DMS79 (cell line): ENCODE data around the gene SMIM29.

Source experiments
- DNase-seq: peaks from one replicate; lab custom pipeline; 2025; lab: John Stamatoyannopoulos, UW

Gene SMIM29

DNA sequence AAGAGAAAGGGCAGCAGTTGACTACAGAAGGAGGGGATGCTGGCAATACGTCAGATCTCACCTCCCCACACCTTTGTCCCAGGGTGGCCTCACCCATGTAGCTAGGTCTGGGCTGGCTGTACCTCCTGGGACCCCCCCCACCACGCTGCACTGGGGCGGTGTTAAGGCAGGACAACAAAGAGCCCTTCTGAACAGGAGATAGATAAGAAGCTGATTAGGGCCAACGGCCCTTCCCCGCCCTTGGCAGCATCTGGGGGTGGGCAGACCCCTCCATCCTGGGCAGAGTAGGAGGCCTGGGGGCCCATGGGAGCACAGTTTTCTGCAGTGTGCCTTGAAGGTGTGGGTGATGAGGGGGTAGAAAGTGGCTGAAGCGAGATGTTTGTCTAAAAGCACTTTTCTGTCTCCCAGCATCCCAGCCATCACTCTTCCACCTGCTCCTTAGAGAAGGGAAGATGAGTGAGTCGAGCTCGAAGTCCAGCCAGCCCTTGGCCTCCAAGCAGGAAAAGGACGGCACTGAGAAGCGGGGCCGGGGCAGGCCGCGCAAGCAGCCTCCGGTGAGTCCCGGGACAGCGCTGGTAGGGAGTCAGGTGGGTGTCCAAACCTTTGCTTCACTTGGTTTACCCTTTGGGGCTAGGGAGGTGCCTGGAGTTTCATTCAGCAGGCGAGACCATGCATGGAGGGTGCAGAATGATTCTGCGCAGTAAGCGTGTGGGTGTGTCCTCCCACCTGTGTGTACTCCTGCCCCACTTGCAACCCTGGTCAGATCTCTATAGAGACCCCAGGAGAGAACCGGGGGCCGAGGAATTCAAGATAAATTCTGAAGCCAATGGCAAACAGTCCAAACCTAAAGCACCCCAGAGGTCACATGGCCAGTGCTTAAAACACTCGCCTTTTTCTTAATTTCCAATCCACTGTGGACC lies 8.2 kb downstream of the SMIM29 start:
- no peak for DNase-seq

DNA sequence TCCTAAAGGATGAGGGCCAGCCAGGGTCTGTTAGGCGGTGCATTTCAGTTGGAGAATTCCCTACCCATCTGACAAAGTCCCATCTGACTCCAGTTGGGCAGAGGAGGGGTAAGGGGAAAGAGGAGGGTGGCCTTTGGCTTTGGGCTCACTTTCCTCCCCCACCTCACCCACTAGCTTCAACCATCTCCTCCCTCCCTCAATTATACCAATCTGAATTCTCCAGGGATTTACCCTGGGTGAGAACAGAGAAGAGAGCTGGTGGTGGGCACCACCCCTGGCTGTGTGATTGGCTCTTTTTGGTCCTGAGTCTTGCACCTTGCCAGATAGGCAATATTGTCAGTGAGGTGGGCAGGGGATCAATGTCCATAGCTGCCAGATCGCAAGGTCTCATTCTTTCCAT lies 8.9 kb downstream of the SMIM29 start:
- no peak for DNase-seq

DNA sequence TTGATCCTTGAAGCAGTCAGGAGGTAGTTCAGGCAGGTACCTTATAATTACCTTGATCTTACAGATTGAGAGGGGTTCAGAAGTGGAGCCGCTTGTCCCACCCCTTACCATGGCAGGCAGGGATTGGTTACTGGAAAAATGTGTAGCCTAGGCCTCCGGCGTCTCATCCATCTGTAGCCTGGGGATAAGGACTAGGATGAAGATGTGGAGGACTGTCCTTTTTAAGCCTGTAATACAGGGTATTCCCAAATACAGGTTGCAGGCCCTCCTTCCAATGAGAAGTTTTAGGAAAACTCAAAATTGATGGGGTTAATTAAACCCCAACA lies 9.3 kb downstream of the SMIM29 start:
- no peak for DNase-seq

DNA sequence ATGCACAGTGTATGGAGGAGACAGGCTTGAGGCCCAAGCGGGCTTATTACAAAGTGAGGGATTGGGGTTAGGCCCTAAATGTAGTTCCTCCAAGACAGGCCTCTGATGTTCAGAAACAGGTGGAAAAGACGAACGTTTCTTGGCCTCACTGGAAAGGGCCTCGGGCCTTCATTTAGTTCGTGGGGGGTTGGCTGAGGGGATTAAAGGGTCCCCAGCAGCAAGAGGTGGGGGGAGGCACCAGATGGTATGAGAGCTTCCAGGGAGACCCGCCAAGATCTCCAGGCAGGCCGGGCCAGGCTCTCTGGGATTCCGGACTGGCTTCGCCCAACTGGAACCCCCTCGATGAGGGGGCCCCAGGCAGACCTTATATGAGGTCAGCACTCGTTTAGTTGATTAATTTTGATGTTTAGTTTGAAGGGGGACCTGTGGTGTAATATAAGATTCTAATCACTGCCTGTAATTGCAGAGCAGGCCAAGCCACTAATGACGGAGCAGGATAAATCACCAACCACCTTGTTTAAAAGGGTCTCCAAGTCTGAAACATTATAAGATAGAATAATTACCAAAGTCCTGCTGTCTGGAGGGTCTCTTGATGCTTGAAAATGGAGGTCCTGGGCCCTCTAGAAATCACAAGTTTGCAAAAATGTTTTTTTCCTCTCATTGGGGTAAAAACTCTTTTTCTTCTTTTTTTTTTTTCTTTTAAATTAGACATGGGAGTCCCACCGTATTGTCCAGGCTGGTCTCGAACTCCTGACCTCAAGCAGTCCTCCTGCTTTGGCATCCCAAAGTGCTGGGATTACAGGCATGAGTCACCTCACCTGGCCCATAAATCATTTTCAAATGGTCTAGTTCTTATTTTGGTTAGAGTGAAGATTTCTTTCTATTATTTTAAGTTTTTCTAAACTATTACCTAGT lies 10.0 kb downstream of the SMIM29 start:
- DNase-seq, result no peak

DNA sequence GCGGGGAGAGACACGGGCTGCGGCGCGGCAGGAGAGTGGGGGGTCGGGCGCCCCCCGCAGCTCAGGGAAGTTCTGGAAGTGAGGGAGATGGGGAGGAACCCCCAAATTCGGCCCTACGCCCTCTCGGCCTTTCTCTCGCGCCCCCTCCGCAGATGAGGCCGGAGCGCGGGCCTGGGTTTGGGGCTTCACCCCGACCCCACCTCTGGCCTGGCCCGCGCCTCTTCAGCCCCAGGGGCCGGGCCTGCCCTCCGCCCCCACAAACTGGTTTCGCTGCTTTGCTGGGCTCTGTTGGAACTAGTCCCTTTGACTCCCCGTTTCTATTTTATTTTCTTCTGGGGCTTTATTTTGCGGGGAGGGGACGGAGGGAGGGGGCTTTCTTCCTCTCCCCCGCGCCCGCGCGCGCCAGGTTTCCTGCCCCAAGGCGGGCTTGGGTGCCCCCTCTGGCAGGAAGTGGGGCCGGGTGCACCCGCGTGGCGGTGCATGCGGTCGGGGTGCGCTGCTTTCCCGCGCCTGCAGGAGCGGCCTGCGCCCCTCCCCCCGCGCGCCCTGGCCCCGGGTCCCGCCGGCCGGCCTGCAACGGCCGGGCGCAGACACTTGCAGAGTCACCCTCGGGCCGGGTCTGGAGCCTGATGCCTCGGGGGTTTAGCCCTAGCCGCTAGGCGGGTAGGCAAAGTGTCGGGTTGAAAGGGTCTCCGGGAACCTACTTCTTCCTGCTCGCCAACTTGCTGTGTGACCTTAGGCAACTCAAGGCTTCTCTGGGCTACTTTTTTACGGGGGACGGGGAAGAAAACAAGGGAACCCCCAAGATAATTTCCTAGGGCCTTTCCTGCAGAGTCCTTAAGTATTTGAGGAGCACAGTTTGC lies 10.9 kb downstream of the SMIM29 start:
- peak; percentile 12 for DNase-seq

DNA sequence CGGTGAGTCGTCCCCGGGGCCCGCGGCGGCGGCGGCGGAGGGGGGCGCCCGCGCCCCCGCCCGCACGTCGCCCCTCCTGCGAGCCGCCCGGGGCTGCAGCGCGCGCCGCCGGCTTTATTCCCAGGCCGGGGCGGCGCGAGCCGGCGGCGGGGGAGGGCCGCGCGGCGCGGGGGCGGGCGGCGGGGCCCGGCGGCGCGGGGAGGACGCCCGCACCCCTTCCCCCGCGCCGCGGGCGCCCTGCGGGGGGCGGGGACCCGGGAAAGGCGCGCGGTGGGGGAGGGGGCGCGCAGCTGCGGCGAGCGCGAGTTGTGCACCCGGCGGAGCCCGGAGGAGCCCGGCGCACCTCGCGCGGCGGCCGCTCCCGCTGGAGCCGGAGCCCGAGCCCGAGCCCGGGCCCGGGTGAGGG lies 11.5 kb downstream of the SMIM29 start:
- DNase-seq, result no peak

DNA sequence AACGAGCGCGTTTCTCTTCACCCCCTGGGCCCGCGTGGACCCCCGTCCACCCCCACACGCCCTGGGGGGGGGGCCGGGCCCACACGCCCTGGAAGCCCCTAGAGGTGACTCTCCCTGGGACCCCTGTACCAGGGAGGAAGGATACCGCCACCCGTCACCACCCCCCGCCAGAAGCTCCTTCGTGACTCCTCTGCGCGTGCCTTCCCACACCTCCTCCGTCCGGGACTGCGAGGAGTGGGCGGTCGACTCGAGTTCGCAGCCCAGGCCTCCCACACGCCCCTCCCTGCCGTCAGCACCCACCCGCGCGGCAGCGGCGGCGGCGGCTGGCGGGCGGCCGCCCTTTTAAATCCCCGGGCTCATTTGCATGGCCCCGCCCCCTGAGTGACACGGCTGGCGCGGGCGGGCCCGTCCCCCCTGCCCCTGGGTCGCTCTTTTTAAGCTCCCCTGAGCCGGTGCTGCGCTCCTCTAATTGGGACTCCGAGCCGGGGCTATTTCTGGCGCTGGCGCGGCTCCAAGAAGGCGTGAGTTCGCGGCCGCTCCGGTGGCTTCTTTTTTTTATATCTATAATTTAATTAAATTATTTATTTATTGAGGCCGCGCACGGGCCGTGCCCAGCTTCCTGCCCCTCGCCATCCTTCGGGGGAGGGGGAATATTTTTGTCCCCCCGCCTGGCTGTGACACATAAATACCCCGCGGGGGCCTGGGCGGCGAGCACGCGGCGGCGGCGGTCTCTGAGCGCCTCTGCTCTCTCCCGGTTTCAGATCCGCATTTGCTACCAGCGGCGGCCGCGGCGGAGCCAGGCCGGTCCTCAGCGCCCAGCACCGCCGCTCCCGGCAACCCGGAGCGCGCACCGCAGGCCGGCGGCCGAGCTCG lies 12.1 kb downstream of the SMIM29 start, which contains the start of gene HMGA1:
Gene HMGA1, plus strand, starts transcription at position 431 of the 873 bp plus-strand sequence. CDS start 3,908 bp downstream, outside the sequence.
- peak; percentile 65 for DNase-seq

DNA sequence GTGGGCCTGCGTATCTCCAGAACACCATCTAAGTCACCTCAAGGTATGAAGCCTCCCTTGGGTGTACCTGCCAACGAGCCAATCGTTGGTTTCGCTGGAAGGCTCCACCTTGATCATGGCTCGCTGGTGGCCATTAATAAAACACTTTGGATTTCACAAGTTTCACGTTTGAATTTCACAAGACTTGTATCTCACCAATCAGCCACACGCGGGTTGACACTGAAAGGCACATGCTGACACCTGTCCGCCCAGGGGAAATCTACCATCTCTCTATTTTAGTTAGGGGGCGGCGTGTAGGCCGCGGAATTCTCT lies 12.7 kb downstream of the SMIM29 start:
- DNase-seq, result no peak

DNA sequence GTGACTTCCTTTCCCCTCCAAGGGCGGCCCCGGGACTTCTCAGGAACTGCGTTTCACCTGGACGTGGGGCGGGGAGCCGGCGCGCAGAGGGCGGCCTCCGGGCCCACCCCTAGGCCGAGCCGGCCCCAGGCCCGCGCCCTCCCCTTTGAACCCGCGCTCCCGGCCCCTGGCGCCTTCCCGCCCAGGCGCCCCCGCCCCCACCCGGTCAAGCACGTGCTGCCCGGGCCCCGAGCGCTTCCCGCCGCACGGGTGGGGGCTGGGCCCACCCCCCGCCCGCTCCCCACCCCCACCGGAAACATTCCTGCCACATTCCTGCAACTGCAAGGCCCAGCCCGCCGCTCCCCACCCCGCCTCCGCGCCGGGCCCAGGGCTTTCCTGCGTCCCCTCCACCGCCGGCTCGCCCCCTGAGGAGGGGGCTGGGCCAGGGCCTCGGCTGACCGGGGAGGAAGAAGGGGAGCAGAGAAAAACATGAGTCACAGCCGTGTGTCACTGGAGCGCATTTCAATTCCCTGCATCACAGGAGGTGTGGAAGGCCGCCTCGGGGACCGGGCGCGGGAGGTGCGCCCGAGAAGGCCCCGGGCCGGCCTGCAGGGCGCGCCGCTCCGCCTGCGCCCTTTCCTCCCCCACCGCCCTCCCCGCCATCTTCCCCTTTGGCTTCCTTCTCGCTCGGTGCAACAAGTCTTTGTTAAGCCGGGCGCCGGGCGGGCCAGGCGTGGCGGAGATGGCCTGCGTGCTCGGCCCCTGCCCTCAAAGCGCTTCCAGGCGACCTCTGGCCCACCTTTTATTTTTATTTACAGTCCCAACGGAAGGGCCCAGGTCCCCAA lies 13.3 kb downstream of the SMIM29 start:
- no peak for DNase-seq

DNA sequence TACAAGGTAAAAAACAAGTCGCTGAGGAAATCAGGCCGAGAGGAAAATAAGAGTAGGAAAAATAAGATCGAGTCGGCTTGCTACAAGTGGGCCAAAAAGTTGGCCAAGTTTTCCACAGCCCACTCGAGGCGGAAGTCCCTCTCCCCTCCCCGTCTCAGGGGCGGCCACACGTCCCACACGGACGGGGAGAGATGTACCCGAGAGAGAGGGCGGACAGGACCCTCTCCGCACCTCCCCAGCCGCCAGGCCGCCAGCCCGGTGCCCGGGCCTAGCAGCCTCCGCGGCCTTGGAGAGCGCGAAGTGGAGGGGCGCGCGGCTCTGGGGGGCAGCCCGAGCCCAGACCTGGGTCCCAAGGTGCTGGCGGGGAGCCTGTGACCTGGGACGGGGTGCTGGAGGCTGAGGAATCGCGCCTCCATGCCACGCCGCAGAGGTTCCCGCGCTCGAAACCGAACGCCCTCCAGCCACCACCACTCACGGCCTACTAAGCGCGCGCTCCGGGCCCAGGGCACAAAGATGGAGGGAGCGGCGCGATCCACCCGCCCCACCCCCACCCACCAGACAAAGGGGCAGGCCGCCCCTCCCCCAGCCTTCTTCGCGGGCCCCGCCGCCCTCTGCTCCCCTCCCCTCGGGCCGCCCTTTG lies 14.0 kb downstream of the SMIM29 start:
- DNase-seq, result no peak

DNA sequence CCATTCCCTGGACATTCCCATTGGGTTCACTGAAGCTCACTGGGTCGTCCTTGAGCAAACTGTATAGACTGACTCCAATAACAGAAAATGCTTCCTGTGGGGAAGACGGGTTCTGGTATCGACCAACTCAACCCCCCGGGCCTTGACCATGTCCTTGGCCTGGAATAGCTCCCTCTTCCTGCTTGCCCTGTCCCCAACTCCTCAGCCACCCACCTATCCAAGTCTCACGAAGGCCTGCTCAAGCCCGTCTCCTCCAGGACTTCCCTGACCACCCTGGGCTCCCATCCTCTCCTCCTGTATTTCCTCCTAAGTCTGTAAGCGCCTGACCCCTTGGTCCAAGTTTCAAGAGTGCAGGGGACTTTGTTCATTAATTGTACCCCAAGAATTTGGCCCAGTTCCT lies 14.9 kb downstream of the SMIM29 start:
- DNase-seq, result no peak

DNA sequence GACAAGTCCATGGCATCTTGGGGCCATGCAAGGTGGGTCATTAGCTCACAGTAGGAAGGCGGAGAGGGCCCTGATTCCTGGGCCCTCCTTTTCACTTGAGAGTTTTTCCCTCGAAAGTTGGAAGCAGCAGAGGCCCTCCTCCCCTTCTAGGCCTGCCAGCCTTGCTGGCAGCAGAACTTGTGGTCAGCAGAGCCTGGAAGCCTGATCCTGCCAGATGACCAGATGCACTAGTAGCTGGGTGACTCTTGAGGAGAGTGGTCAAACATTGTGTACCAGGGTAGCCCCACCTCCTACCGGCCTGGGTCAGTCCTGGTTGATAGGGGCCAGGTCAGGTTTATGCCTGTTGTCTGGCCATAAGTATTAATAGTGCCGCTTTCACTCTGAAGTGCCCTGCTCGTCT lies 15.9 kb downstream of the SMIM29 start:
- no peak for DNase-seq

DNA sequence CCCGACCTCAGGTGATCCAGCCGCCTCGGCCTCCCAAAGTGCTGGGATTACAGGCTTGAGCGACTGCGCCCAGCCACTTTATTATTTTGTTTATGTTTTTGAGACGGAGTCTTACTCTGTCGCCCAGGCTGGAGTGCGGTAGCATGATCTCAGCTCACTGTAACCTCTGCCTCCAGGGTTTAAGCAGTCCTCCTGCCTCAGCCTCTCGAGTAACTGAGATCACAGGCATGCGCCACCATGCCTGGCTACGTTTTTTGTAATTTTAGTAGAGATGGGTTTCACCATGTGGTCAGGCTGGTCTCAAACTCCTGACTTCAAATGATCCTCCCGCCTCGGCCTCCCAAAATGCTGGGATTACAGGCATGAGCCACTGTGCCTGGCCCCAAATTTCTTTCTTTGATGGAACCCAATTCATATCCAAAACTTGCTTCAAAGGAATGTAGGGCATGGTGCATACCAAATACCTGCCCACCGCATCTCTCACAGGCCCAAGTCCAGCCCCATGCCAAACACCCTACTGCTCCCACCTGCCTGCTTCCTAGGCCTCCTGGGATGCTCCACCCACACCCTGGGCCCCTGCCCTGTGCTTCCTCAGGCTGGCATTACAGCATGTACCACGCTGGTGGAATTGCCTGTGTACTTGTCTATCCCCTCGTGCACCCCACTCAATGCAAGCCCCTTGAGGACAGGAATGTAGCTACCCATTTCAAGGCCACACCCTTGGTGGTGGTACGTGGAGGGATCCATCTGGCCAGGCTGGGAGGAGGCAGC lies 17.1 kb downstream of the SMIM29 start:
- no peak for DNase-seq

DNA sequence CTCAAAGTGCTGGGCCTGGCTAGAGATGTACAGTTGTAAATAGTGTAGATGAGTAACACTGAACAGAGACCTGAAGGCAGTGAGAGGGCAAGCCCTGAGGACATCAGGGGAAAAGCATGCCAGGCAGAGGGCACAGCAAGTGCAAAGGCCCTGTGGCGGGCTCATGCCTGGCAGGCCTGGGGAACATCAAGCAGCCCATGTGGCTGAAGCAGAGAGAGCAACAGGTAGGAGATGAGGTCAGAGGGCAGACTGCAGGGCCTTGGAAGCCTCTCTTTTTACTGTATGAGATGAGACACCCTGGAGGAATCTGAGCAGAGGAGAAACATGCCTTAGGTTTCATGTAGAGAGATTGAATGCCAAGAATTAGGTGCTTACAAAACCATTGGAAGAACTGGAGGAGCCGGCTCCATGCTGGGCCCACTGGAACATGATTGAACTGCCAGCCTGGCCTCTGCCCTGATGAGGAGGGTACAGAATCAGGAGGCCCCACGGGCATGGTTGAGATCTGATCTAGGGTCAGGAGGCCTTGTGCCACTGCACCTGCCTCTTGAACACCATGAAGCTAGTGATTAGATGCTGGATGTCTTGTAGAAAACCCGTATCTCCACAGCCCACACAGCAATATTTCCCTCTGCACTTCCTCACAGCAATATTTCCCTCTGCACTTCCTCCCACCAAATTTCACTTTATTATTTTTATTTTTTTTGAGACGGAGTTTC lies 18.0 kb downstream of the SMIM29 start:
- no peak for DNase-seq

DNA sequence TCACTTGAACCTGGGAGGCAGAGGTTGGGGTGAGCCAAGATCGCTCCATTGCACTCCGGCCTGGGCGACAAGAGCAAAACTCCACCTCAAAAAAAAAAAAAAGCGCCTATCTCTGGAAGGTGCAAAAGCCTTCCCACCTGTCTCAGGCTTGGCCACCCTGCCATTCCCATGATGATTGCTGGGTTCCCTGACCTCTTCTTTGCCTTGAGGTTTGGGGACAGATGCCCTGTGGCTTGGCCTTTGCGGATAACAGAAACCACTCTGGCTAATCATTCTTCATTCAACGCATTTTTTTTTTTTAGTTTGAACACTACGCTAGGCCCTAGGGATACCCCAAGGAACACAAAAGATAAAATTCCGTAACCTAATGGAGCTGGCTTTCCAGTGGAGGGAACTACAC lies 18.9 kb downstream of the SMIM29 start:
- no peak for DNase-seq

DNA sequence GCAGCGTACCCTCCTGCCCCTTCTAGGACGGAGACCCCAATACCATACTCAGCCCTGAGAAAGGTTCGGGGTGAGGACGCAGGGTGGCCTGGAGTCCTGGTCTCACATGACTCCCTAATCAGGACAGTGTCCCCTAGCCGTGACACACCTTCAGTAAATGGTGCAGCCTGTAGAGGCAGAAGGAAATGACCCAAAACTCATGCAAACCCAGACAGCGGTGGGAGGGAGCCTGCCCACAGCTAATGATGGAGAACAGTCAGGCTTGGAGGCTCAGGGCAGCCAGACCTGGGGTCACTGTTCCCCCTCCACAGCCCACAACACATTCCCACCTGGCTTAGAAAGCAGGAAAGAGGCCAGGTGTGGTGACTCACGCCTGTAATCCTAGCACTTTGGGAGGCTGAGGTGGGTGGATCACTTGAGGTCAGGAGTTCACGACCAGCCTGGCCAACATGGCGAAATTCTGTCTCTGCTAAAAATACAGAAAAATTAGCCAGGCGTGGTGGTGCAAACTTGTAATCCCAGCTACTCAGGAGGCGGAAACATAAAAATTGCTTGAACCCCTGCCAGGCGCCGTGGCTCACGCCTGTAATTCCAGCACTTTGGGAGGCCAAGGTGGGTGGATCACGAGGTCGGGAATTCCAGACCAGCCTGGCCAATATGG lies 20.9 kb downstream of the SMIM29 start:
- no peak for DNase-seq

DNA sequence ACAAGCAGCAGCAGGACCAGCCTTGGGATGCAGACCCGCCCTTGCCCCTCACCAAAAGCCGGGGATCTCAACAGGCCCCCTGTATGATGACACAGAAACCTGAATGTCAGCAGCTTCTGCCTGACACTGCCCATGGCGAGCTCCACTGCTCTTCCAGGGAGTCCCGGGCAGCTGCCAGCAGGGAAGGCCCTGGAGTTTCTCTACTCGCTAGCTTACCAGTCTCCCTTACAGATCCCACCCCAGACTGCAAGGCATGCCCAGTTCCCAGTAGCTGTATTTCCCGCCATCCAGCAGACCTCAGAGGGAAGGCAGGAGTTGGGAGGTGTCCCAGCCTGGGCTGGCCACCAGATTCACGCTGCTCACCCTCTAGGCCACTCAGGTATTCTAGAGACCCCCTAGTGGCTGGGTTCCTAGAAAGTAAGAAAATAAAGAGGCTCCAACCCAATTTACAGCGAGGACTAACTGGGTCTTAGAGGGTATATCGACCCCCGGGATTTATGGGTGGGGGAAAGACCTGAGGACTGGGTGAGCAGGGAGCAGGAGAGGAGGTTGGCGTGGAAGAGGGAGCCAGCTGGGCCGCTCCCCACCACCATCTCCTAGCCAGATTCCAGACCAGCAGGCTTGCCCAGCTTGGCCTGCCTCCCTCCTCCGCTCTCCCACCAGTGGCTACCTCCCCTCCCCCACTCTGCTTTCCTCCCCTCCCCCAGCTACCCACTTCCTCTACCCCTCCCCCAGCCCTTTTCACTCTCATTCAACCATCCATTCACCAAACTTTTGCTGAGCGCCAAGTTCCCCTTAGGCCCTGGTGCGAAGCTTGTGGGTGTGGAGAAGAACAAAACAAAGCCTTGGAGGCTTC lies 21.8 kb downstream of the SMIM29 start:
- DNase-seq, result no peak
